Subcutaneous abdominal adipose tissue (tissue), 5 donors: ENCODE measurements around the gene CEMP1.
"Not testable (repeated sequence)": the region's sequence is repeated elsewhere in the genome, so short reads cannot be mapped to it uniquely, and the experiment has no call there.

Experiments used
- H3K27ac ChIP-seq: one replicate; pipeline ENCODE4 v1.7.0; 2013; ENCODE audit warnings: low read depth, mild to moderate bottlenecking, inconsistent platforms, low read length, moderate library complexity
- H3K27me3 ChIP-seq, 5 donors: one replicate each; pipeline ENCODE4 v1.7.0; 2013; ENCODE audit warnings: low read length in 5 of 5, inconsistent platforms in 1 of 5; ENCODE audit not compliant: control insufficient read depth in 5 of 5, insufficient read depth in 4 of 5
- H3K36me3 ChIP-seq, 5 donors: one replicate each; pipeline ENCODE4 v1.7.0; 2013; ENCODE audit warnings: low read length in 5 of 5; ENCODE audit not compliant: control insufficient read depth in 5 of 5, insufficient read depth in 5 of 5
- H3K4me1 ChIP-seq, 5 donors: one replicate each; pipeline ENCODE4 v1.7.0; 2013; ENCODE audit warnings: low read length in 5 of 5, mild to moderate bottlenecking in 3 of 5, moderate library complexity in 1 of 5; ENCODE audit not compliant: control insufficient read depth in 5 of 5, insufficient read depth in 5 of 5
- H3K4me3 ChIP-seq, 5 donors: one replicate each; pipeline ENCODE4 v1.7.0; 2013; ENCODE audit warnings: low read length in 5 of 5, low read depth in 1 of 5
- H3K9ac ChIP-seq, 5 donors: one replicate each; pipeline ENCODE4 v1.7.0; 2013; ENCODE audit warnings: low read length in 5 of 5, mild to moderate bottlenecking in 4 of 5, moderate library complexity in 3 of 5
- H3K9me3 ChIP-seq, 5 donors: one replicate each; pipeline ENCODE4 v1.7.0; 2013; ENCODE audit warnings: low read length in 5 of 5; ENCODE audit not compliant: control insufficient read depth in 5 of 5
- donor health status: healthy.
- donor health status: healthy.
- donor health status: healthy.
- donor health status: healthy.
- donor health status: healthy.

The CEMP1 gene

DNA sequence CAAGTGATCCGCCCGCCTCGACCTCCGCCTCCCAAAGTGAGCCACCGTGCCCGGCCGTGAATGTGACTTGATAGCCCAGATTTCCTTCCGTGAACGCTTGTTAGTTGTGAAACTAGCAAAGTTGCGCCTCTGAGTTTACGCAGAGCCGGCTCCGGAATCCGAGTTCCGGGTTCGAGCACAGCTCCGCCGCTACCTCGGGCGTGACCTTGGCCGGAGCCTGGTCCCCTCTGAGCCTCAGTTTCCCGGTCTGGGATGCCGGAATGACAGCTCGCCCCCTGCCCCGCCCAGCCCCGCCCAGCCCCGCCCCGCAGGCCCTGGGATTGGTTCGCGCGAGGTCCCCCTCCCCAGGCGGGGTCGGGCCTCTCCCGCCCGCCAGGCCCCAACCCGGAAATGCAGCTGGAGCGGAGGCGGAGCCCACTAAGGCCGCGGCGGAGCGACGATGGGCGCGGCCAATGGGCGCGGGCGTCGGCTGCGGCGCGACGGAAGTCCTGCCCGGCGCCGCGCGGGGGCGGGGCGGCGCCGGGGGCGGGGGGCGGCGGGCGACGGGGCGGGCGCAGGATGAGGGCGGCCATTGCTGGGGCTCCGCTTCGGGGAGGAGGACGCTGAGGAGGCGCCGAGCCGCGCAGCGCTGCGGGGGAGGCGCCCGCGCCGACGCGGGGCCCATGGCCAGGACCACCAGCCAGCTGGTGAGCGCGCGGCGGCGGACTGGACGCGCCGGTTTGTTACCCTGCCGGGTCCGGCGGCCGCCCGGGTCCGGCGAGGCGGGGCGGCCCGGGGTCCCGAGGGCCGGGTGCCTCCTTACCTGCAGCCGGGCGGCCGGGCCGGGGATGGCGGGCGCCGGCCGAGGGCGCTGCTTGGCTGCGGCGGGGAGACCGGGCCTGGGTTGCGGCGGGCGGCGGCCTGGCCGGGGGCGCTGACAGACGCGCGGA is 6.5 kb upstream of the CEMP1 start, which contains the start of gene PDPK1:
PDPK1 (plus strand) TSS at position 571 of the 929 bp plus-strand sequence; CDS start at position 663, 92 bp downstream.
- H3K36me3 ChIP-seq = peaks cover 0 to 3% (median 0%) of the 10 kb centered on the region in 5 donors
- H3K27ac ChIP-seq = peak within 1 kb of the TSS; percentile 62
- peaks cover 2 to 50% (median 40%) of the 10 kb centered on the region in 5 donors for H3K4me1 ChIP-seq
- H3K9ac ChIP-seq = peak within 1 kb of the TSS in 2 of 5 donors; percentile 64 to 71
- peak within 1 kb of the TSS; percentile 40 to 76 (median 72) for H3K4me3 ChIP-seq
- no peaks in the 10 kb centered on the region for H3K9me3 ChIP-seq
- H3K27me3 ChIP-seq = no peaks in the 10 kb centered on the region

DNA sequence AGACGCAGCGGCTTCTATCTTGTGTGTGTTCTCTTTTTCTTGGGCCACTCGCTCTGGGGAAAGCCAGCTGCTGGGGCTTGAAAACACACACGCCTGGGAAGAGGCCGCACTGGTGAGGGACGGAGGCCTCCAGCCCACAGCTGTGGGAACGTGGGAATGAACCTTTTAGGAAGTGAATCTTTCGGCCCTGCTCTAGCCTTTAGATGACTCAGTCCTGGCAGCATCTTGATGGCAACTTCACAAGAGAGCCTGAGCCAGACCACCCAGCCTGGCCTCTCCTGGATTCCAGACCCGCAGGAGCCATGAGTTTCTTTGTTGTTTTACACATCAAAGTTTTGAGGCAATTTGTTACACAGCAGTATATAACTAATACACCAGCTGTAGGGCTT is 4.4 kb upstream of the CEMP1 start:
- Histone ChIP-seq H3K9ac (no peak overlapping the region), H3K27me3 (no peaks in the 10 kb centered on the region), H3K4me1 (peaks cover 2 to 60% (median 48%) of the 10 kb centered on the region in 5 donors), H3K9me3 (no peaks in the 10 kb centered on the region), H3K27ac (peak overlapping the region; percentile 41), H3K4me3 (peak overlapping the region in 1 of 5 donors; percentile 25), H3K36me3 (peaks cover 0 to 5% (median 0%) of the 10 kb centered on the region in 5 donors)

DNA sequence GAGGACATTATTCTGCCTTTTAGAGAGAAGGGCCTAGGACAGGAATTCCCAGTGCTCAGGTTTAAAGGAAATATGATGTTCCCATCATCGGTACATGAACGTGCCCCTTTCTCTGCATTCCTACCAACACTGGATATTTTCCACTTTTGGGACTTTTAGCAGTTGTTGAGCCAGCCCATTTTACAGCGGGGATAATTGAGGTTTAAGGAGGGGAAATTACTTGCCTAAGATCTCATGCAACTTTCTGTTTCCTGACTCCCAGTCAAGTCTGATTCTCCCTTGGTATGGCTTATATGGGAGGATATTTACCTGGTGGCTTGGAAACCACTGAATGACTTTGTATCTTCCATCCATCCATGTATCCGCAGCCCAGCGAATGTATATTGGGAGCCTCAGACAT is 3.1 kb upstream of the CEMP1 start:
- not testable (repeated sequence) for H3K9ac ChIP-seq, H3K9me3 ChIP-seq, H3K4me3 ChIP-seq, H3K27me3 ChIP-seq, H3K27ac ChIP-seq
- H3K36me3 ChIP-seq = peaks cover 0 to 14% (median 4%) of the 10 kb centered on the region in 5 donors
- peaks cover under 1 to 49% (median 38%) of the 10 kb centered on the region in 5 donors for H3K4me1 ChIP-seq

DNA sequence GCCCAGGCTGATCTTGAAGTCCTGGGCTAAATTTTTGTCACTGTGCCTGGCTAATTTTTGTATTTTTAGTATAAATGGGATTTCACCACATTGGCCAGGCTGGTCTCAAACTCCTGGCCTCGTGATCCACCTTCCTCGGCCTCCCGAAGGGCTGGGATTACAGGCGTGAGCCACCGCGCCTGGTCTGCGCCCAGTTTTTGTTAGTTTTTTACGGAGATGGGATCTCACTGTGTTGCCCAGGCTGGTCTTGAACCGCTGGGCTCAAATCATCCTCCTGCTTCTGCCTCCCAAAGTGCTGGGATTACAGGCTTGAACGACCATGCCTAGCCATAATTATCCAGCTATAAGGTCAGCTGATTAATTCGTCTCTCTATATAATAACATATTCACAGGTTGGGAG is 2.7 kb upstream of the CEMP1 start:
- no peaks in the 10 kb centered on the region for H3K27me3 ChIP-seq
- peaks cover 0 to 44% (median 34%) of the 10 kb centered on the region in 5 donors for H3K4me1 ChIP-seq
- no peak overlapping the region for H3K4me3 ChIP-seq
- H3K9ac ChIP-seq = no peak overlapping the region
- no peak overlapping the region for H3K27ac ChIP-seq
- no peaks in the 10 kb centered on the region for H3K9me3 ChIP-seq
- peaks cover 0 to 18% (median 9%) of the 10 kb centered on the region in 5 donors for H3K36me3 ChIP-seq

DNA sequence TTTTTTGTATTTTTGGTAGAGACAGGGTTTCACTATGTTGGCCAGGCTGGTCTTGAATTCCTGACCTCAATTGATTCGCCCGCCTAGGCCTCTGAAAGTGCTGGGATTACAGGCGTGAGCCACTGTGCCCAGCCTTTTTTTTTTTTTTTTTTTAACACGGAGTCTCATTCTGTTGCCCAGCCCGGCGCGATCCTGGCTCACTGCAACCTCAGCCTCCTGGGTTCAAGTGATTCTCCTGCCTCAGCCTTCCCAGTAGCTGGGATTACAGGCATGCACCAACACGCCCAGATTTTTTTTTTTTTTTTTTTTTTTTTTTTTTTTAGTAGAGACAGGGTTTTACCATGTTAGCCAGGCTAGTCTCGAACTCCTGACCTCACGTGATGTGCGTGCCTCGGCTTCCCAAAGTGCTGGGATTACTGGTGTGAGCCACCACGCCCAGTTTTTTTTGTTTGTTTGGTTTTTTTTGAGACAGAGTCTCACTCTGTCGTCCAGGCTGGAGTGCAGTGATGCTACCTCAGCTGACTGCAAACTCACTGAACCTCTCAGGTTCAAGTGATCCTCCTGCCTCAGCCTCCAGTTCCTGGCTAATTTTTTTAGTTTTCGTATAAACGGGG is 2.0 kb upstream of the CEMP1 start:
- H3K4me1 ChIP-seq = peaks cover 0 to 39% (median 29%) of the 10 kb centered on the region in 5 donors
- peak overlapping the region; percentile 90 for H3K27ac ChIP-seq
- H3K36me3 ChIP-seq = peaks cover 0 to 25% (median 15%) of the 10 kb centered on the region in 5 donors
- not testable (repeated sequence) for H3K27me3 ChIP-seq, H3K9me3 ChIP-seq
- peak overlapping the region in 4 of 5 donors; percentile 68 to 80 (median 72) for H3K9ac ChIP-seq
- peak overlapping the region; percentile 61 to 84 (median 77) for H3K4me3 ChIP-seq

DNA sequence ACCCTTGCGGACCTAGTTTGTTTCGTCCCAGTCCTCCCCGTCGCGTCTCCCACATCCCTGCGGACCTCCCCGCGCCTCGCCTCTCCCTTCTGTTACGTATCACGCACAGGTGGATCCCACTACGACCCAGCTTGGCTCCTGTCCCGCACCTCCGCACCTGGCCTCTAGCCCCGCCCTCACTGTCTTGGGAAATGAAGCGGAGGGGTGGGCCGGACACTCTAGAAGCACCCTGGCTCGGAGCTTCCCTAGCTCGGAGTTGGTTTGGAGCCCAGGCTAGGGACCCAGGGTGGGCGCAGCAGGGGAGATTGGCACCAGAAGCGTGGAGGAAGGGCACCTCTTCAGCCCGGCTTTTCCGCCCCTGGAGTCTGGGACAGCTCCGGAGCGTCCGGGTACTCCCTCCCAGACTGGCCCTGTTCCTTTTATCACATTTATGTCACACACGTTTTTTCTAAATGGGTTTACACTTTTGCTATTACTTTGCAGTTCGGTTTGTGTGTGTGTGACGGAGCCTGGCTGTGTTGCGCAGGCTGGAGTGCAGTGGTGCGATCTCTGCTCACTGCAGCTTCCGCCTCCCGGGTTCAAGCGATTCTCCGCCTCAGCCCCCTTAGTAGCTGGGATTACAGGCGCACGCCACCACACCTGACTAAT is 1.4 kb upstream of the CEMP1 start:
- Histone ChIP-seq H3K4me3 (peak overlapping the region; percentile 61 to 84 (median 77)), H3K9ac (peak overlapping the region; percentile 68 to 80 (median 70)), H3K4me1 (peaks cover 0 to 39% (median 29%) of the 10 kb centered on the region in 5 donors), H3K9me3 (no peaks in the 10 kb centered on the region), H3K36me3 (peaks cover 0 to 31% (median 21%) of the 10 kb centered on the region in 5 donors), H3K27me3 (no peaks in the 10 kb centered on the region), H3K27ac (peak overlapping the region; percentile 90)

DNA sequence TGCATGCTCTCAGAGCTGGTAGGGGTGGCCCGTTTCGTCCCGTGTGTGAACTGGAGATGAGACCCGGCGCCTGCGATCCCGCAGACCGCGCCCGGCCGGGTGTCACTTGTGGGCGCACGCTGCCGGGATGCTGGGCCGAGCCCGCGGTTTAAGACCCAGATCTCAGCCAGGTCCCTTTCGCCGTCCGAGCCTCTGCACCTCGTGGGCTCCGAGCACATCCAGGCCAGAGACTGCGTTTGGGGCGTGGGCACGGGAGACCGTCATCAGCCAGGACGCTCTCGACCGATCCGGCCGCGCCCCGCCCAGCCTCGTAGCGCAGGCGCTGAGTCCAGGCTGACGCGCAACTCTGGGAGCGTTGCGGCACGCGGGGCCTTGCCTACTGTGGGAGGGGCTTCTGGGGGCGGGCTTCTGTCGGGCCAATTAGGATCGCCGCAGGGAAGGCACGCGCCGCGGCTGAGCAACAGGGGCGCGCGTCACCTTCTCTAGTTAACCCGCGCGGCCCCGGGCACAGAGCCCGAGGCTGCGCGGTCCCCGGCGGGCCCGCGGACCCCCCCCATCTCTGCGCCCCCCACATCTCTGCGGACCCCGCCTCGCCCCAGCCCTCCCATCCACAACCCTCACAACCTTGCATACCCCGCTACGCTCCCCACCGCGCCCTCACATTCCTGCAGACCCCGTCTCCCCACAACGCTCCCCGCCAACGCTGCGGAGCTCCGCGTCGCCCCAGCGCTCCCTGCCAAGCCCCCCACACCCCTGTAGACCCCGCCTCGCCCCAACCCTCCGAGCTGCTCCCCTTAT is 687 bp upstream of the CEMP1 start:
- Histone ChIP-seq H3K9me3 (no peaks in the 10 kb centered on the region), H3K9ac (peak overlapping the region in 4 of 5 donors; percentile 68 to 80 (median 72)), H3K4me1 (peaks cover 0 to 34% (median 25%) of the 10 kb centered on the region in 5 donors), H3K4me3 (peak overlapping the region in 4 of 5 donors; percentile 70 to 84 (median 80)), H3K27ac (peak overlapping the region; percentile 90), H3K27me3 (no peaks in the 10 kb centered on the region), H3K36me3 (peaks cover 0 to 38% (median 26%) of the 10 kb centered on the region in 5 donors)

DNA sequence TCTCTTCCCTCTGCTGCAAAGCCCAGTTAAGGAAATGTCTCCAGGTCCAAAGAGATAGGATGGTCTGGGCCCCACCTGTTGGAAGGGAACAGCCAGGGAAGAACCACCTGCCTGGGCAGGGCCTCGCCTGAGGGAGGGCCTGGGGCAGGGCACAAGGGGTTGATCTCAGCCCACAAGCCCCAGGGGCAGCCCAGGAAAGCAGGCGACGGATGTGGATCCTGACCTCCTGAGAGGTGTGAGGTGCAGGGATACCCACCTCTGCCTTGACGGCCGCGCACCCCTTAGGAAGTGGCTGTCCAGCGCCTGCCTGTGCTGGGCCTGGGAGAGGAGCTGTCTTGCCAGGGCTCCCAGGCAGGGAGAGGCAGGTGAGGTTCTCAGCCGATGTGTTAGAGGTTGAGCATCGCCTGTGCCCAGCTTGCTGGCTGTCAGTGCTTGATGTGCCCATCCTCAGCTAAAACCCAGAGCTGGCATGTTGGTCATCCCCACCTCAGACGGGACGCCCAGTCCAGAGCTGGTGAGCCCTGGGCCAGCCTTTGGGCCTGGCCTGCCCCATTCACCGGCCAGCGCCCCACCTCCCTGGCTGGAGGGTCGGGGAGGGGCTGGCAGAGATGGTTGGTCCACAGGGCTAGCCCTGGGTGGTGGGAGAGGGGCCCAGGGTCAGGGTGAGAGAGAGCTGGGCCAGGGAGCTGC is 434 bp downstream of the CEMP1 start:
- Histone ChIP-seq H3K9ac (peak overlapping the region in 1 of 5 donors; percentile 74), H3K27ac (peak overlapping the region; percentile 79), H3K4me1 (peaks cover 0 to 25% (median 17%) of the 10 kb centered on the region in 5 donors), H3K9me3 (no peaks in the 10 kb centered on the region), H3K27me3 (no peaks in the 10 kb centered on the region), H3K36me3 (peaks cover 0 to 48% (median 33%) of the 10 kb centered on the region in 5 donors), H3K4me3 (no peak overlapping the region)
